ENCODE results near the gene TMEM198. TPM values are rescaled to one million over a fixed set of nuclear protein-coding genes. Genes with fewer than 3 reads are reported as not detected.

The TMEM198 gene
- total RNA-seq, 2 donors from 2014 or later, result 3.2 to 4.1 TPM

DNA sequence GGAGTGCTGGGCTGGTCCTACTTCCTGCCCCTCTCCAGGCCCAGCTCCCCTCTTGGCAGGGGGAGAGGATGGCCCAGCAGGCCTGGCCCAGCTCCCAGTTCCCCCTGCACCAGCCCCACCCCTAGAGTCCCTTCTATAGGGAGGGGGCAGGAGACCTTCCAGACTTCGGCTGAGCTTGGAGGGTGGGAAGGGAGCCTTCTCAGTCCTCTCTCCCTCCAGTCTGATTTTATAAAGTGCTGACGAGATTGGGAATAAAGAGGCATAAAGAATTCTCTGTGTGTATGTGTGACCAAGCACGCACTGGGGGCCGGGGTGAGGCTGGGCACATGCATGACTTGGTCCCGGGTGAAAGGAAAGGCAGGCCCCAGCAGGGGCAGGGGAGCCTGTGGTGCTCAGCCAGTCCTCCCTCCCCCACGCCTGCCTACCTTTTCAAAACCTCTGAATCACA is 5.3 kb upstream of the TMEM198 start:
- no peak for DNase-seq
- intact Hi-C loops (cut with DNase I), result no loop called here

GRCh38 chr2:219538956-219539788 is 4.7 kb upstream of the TMEM198 start:
- no peak for DNase-seq
- intact Hi-C loops (cut with DNase I), result no loop called here
- no peak for ATAC-seq

More for the DNA sequence above, 5.3 kb upstream of the TMEM198 start:
- no peak for ATAC-seq

GRCh38 chr2:219539926-219540678 is 3.7 kb upstream of the TMEM198 start:
- intact Hi-C loops (cut with DNase I), result loop anchor here (2.0 to 10.0 kb wide), 3 partner anchors 103 to 152 kb away; no protein-coding TSS in a partner anchor
- ATAC-seq (no peak), DNase-seq (no peak)

DNA sequence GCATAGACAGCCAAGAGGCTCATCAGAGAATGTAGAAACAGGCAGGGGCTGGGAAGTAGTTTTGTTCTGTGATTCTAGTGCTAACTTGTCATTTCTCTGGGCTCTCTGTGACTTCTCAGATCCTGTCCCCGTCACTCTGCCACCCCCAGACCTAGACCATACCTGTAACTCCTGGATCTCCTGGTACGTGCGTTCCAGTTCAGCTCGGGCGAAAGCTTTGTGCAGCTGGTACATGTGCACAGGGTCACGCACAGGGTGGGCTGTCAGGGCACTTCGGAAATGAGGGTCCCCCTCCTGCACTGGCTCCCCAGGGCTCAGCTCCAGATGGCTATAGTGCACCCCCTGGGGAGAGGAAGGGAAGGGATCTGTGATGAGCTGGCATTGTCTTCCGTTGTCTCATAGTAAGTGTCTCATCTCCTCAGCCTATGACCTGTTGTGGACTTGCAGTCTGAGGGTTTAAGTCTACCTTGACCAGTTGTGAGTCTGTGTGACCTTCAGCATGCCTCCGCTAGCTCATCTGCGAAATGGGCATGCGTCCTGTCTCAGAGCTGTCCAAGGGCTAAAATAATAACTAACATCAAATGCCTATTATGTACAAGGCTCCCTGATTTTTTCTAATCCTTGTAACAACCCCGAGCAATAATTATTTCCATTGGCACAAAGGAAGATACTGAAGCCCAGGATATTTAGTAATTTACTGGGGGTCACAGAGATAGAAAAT is 2.9 kb upstream of the TMEM198 start:
- intact Hi-C loops (cut with DNase I), result loop anchor here (2.0 to 10.0 kb wide), 3 partner anchors 102 to 151 kb away; no protein-coding TSS in a partner anchor
- DNase-seq (no peak), ATAC-seq (no peak)

DNA sequence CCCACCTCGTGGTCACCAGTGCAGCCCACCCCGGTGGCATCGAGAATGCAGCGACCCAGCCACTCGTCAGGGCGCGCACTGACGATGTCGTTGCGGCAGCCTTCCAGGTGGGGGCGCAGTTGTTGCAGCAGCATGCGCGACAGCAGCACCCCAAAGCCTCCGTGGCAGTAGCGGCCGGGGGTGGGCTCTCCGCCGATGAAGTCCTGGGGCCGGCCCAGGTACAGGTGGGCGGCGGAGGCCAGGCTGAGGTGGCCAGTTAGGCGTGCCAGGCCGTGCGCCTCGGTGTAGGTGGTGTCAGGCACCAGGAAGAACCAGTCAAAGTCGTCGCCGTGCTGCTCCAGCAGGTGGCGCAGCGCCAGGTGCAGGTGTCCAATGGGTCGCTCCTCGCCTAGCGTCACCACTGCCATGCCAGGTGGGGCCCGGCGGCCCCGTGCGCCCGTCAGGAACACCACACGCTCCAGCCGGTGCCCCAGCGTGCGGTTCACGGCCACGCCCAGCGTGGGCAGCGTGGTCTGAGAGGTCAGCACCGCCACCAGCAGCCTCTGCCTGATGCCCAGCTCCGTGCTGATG is 2.1 kb upstream of the TMEM198 start:
- intact Hi-C loops (cut with DNase I), result loop anchor here (2.0 to 10.0 kb wide), 3 partner anchors 101 to 151 kb away; no protein-coding TSS in a partner anchor
- DNase-seq (peak; percentile 81), ATAC-seq (peak in 1 of 2 donors; percentile 0)

- DNase-seq, result peak; percentile 44
- intact Hi-C loops (cut with DNase I), result loop anchor here (5.0 to 10.0 kb wide), 2 partner anchors 142 to 149 kb away; no protein-coding TSS in a partner anchor
Measured at GRCh38 chr2:219542931-219543595, 765 bp upstream of the TMEM198 start.

GRCh38 chr2:219544567-219544966 is 739 bp downstream of the TMEM198 start:
- ATAC-seq, result no peak
- intact Hi-C loops (cut with DNase I), result loop anchor here (5.0 to 10.0 kb wide), 2 partner anchors 140 to 148 kb away; no protein-coding TSS in a partner anchor
- DNase-seq, result no peak

More at GRCh38 chr2:219542931-219543595, 765 bp upstream of the TMEM198 start:
- peak; percentile 31 to 54 for ATAC-seq

- intact Hi-C loops (cut with DNase I), result loop anchor here in 1 of 2 donors (10.0 kb wide), 1 partner anchor 139 kb away; no protein-coding TSS in a partner anchor
- DNase-seq (no peak), ATAC-seq (no peak)
Measured at GRCh38 chr2:219545295-219545942, 1.6 kb downstream of the TMEM198 start.

DNA sequence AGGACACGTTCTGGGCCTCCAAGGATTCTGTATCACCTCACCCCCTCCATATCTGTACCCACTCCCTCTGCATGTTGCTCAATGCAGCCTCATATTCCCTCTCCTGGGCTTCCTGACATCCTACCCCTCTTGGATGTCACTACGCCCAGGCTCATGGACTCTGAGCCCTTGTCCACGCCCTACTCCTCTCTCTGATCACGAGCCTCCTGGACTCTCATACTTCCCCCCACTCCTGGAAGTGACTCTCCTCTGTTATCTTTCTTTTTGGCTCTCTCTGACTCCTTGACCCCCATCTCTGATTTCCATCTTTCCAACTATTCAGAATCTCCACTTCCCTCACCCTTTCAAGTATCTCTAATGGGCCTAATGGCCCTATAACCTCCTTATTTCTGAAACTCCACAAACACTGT is 2.1 kb downstream of the TMEM198 start:
- intact Hi-C loops (cut with DNase I), result loop anchor here in 1 of 2 donors (10.0 kb wide), 1 partner anchor 139 kb away; no protein-coding TSS in a partner anchor

DNA sequence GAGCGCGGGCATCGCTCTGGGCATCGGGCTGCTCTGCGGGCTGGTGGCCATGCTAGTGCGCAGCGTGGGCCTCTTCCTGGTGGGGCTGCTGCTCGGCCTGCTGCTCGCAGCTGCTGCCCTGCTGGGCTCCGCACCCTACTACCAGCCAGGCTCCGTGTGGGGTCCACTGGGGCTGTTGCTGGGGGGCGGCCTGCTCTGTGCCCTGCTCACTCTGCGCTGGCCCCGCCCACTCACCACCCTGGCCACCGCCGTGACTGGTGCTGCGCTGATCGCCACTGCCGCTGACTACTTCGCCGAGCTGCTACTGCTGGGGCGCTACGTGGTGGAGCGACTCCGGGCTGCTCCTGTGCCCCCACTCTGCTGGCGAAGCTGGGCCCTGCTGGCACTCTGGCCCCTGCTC is 3.8 kb downstream of the TMEM198 start:
- no peak for ATAC-seq
- intact Hi-C loops (cut with DNase I), result loop anchor here in 1 of 2 donors (10.0 kb wide), 1 partner anchor 137 kb away; no protein-coding TSS in a partner anchor
- DNase-seq, result no peak

More for the DNA sequence above, 2.1 kb downstream of the TMEM198 start:
- DNase-seq (no peak), ATAC-seq (no peak)

DNA sequence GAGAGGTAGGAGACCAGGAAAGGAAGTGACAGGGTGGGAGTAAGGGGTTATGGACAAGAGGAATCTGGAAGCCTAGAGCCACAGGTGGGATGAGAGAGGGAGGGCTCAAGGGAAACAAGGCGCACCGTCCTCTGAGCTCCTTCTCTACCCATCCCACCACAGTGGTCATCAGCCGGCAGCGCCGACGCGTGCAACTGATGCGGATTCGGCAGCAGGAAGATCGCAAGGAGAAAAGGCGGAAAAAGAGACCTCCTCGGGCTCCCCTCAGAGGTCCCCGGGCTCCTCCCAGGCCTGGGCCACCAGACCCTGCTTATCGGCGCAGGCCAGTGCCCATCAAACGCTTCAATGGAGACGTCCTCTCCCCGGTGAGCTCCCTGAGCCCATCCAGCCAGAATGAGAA is 5.2 kb downstream of the TMEM198 start:
- intact Hi-C loops (cut with DNase I), result loop anchor here in 1 of 2 donors (10.0 kb wide), 1 partner anchor 136 kb away; no protein-coding TSS in a partner anchor
- no peak for DNase-seq
- ATAC-seq, result no peak

GRCh38 chr2:219549619-219550018 is 5.8 kb downstream of the TMEM198 start:
- no peak for ATAC-seq
- intact Hi-C loops (cut with DNase I), result loop anchor here in 1 of 2 donors (10.0 kb wide), 1 partner anchor 135 kb away; no protein-coding TSS in a partner anchor
- DNase-seq, result no peak

DNA sequence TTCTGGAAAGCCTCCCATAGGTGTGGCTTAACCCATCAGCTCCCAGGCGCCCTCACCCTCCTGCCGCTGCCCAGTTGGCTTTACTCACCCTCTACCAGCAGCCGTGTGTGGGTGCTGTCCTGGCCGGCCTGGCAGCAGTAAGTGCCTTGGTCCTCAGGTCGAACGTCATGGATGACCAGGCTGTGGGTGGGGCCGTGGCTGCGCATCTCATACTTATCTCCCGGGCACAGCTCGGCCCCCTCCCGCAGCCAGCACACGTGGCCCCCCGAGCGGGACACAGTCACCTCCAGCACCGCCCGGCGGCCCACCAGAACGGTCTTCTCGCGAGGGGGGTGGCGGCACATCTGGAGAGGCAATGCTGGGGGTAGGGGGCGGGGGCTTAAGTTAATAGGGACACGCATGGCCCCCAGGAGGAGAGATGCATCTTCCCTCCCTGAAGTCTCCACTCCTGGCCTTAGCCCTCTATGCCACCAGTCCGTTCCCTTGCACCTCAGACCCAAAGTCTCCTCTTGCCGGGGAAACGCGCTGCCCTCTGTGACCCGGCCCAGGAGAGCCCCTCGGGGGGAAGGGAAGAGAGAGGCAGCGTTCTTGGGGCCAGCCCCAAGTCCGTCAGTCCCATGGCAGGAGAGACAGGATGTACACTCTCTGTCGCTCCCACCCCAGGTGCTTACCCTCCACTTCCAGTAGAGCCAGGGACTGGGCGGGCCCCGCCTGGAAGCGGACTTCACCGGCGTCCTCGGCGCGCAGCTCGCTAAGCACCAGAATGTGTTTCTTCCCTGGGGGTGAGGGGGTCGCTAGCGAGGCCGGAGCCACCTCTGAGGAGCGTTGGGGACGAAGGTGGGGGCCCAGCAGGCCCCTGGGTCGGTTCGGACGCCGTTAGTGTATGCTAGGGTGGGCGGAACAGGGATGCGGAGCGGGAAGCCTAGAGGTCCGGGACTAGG is 7.9 kb downstream of the TMEM198 start:
- intact Hi-C loops (cut with DNase I), result no loop called here
- ATAC-seq (peak; percentile 6 to 63), DNase-seq (peak; percentile 57)

GRCh38 chr2:219552382-219553167 is 8.7 kb downstream of the TMEM198 start:
- intact Hi-C loops (cut with DNase I), result no loop called here
- ATAC-seq (peak; percentile 92), DNase-seq (peak; percentile 92)

DNA sequence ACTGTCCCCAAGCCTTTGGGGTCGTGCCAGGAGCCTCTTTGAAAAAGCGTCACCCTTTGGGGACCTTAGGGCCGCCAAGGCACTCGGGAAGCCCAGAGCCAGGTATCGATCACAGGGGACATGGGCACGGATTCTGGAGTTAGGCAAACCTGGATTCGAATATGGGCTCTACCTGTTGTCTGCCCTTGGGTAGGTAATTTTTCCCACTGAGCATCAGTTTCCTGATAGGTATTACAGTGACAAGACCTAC is 9.3 kb downstream of the TMEM198 start:
- intact Hi-C loops (cut with DNase I), result no loop called here
- ATAC-seq, result no peak

GRCh38 chr2:219553463-219553963 is 9.7 kb downstream of the TMEM198 start:
- intact Hi-C loops (cut with DNase I), result no loop called here
- DNase-seq, result no peak
- ATAC-seq, result no peak

More for the DNA sequence above, 9.3 kb downstream of the TMEM198 start:
- DNase-seq, result no peak
